GM12801 (cell line): ENCODE results near the gene NPTN.

Source experiments
- CTCF ChIP-seq: IDR thresholded peaks from one replicate; pipeline ENCODE4 v1.5.1; 2011; ENCODE audit warnings: control low read depth; ENCODE audit not compliant: insufficient read length; ENCODE audit errors: extremely low read depth

The NPTN gene

DNA sequence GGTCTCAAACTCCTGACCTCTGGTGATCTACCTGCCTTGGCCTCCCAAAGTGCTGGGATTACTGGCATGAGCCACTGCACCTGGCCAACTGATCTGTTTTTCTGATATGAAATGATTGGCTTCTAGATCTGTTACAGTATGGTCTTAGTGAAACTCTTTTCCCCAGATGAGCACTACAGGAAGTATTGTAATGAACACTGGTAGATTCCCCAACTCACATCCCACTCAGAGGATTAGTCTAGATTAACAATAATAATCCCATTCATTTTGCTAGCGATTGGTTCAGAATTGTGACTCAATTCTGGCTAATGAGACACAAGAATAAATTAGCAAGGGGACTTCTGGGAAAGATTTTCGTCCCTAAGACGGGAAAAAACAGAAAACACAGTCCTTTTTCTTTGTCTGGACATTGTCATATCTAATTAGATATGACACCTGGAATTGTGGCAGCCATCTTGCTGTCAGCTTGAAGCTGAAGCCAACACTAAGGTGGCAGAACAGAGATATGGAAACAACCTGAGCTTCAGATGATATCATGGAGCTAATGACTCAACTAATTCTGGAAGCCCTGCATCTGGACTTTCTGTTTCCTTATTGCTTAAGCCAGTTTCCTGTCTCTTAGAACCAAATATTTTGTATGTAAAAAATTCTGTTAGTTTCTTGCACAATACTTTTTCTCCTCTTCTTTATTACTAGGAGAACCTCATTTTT is 17.4 kb upstream of the NPTN start:
- no peak for TF ChIP-seq CTCF

DNA sequence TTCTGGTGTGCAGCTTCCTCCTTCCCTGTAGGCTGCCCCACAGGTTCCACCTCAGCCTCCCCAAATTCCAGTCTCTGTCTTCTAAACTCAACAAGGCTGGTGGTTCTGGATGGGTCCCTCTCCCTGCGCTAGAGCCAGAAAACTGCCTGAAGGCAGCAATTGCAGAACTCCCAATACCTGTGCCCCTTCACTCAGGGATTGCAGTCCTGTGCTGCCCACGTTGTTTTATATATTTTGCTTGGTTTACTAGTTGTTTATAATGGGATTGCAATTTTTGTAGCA is 14.8 kb upstream of the NPTN start:
- no peak for TF ChIP-seq CTCF

GRCh38 chr15:73647259-73648013 is 14.2 kb upstream of the NPTN start:
- TF ChIP-seq CTCF, result no peak

GRCh38 chr15:73637527-73637926 is 4.3 kb upstream of the NPTN start:
- TF ChIP-seq CTCF, result no peak

GRCh38 chr15:73633991-73634495 is 854 bp upstream of the NPTN start:
- no peak for TF ChIP-seq CTCF

DNA sequence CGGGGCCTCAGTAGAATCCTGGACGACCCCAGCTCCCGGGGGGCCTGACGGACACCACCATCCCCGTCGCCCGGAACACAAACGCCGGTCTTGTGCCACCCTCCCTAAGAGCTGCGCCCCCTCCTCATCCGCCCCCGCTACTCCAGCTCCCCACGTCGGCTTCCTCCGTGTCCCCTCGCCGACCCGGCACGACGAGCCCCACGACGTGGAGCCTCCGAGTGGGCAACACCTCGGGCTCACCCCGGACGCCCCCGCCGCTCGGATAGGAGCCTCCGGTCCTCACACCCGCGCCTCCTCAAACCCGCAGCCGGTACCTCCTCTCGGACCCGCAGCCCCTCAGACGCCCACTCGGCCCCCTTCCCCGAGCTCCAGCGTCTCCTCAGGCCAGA is 525 bp downstream of the NPTN start:
- TF ChIP-seq CTCF, result no peak

DNA sequence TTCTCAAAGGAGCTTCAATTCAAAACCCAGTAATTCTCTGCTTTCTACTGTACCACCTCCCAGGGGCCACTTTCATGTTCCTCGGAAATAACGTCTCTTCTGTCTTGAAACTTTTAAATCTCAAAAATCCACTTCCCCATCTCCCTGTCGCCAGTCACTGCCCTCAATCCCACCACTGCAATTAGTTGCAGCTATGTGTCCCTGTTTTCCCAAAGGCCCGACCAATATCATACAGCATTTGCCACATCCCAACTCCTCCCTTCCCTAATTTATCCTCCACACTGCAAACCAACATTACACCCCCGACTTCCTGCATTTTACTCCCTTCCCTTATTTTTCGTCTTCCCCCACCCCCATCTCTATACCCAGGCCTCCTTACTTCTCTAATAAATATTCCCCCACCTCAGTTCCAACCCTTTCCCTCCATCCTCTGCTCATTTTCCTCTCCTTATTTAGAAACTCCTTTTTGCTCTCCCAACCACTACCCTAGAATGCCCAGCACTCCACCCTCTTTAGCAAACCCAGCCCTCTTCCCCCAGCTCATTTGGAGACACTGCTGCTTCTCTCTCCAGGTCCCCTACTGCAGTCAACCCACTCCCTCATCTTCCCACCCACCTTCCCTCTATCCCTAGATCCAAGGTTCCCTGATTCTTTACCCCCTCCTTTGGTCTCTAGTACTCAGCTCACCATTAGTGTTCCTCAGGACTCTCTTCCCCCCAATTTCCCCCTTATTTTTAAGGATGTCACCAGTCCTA is 1.1 kb downstream of the NPTN start:
- no peak for TF ChIP-seq CTCF
